DOHH2 (cell line): ENCODE results near the gene PPEF2.

ENCODE experiments used
- EZH2phosphoT487 ChIP-seq: fragments of 200-600 bp; sonication (generic); IDR thresholded peaks from 2 replicates; pipeline ENCODE4 v1.6.1; 2017; ENCODE audit warnings: borderline replicate concordance, mild to moderate bottlenecking, antibody characterized with exemption, low read length, moderate library complexity, mixed read lengths
- TF ChIP-seq, protein P1 (sequence below): fragments of 200-600 bp; sonication (generic); IDR thresholded peaks from one replicate; pipeline ENCODE4 v1.5.1; 2014; ENCODE audit warnings: antibody characterized with exemption, mild to moderate bottlenecking, low read depth, low read length; ENCODE audit not compliant: poor library complexity, severe bottlenecking

DNA sequence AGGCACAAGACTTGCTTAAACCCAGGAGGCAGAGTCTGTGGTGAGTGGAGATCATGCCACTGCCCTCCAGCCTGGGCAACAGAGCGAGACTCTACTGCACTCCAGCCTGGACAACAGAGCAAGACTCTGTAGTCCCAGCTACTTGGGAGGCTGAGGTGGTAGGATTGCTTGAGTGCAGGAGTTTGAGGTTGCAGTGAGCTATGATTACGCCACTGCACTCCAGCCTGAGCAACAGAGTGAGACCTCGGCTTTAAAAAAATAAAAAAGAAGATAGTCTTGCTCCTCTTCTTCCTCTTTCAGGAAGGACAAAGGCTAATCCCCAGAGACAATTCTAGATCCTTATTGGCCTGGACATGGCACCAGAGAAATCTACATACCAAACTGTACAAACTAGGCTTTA lies 5.7 kb upstream of the PPEF2 start:
- TF ChIP-seq, protein P1, sequence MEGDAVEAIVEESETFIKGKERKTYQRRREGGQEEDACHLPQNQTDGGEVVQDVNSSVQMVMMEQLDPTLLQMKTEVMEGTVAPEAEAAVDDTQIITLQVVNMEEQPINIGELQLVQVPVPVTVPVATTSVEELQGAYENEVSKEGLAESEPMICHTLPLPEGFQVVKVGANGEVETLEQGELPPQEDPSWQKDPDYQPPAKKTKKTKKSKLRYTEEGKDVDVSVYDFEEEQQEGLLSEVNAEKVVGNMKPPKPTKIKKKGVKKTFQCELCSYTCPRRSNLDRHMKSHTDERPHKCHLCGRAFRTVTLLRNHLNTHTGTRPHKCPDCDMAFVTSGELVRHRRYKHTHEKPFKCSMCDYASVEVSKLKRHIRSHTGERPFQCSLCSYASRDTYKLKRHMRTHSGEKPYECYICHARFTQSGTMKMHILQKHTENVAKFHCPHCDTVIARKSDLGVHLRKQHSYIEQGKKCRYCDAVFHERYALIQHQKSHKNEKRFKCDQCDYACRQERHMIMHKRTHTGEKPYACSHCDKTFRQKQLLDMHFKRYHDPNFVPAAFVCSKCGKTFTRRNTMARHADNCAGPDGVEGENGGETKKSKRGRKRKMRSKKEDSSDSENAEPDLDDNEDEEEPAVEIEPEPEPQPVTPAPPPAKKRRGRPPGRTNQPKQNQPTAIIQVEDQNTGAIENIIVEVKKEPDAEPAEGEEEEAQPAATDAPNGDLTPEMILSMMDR, result no peak
- TF ChIP-seq EZH2phosphoT487, result no peak
